Liver (tissue), 3 donors: ENCODE data around the gene ABLIM3.

ENCODE experiments used
- RXRA ChIP-seq, 2 donors: IDR thresholded peaks; 2 replicates each; pipeline ENCODE4 v1.6.1; 2017 to 2018; ENCODE audit warnings: antibody characterized with exemption in 2 of 2, mild to moderate bottlenecking in 1 of 2
- SP1 ChIP-seq: IDR thresholded peaks from 2 replicates; pipeline ENCODE4 v1.6.1; 2018; ENCODE audit warnings: antibody characterized with exemption, mild to moderate bottlenecking
- TF ChIP-seq, protein P1 (sequence below): fragments of 150-350 bp; IDR thresholded peaks from 2 replicates; pipeline ENCODE4 v1.5.1; 2017; ENCODE audit warnings: improper control_type of control experiment, low read depth, low read length; ENCODE audit not compliant: missing input control
- TF ChIP-seq, protein P2 (sequence below): IDR thresholded peaks from 2 replicates; pipeline ENCODE4 v1.6.1; 2016; ENCODE audit warnings: antibody characterized with exemption, mild to moderate bottlenecking
- donor health status: healthy.
- donor health status: healthy.

DNA sequence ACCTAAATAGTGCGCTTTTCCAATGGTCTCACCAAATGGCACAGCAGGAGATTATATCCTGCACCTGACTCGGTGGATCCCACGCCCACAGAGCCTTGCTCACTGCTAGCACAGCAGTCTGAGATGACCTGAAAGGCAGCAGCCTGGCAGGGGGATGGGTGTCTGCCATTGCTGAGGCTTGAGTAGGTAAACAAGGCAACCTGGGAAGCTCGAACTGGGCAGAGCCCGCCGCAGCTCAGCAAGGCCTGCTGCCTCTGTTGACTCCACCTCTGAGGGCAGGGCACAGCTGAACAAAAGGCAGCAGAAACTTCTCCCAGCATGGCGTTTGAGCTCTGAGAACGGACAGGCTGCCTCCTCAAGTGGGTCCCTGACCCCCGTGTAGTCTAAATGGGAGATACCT is 18.1 kb upstream of the ABLIM3 start:
- TF ChIP-seq SP1, result no peak
- TF ChIP-seq, protein P1, sequence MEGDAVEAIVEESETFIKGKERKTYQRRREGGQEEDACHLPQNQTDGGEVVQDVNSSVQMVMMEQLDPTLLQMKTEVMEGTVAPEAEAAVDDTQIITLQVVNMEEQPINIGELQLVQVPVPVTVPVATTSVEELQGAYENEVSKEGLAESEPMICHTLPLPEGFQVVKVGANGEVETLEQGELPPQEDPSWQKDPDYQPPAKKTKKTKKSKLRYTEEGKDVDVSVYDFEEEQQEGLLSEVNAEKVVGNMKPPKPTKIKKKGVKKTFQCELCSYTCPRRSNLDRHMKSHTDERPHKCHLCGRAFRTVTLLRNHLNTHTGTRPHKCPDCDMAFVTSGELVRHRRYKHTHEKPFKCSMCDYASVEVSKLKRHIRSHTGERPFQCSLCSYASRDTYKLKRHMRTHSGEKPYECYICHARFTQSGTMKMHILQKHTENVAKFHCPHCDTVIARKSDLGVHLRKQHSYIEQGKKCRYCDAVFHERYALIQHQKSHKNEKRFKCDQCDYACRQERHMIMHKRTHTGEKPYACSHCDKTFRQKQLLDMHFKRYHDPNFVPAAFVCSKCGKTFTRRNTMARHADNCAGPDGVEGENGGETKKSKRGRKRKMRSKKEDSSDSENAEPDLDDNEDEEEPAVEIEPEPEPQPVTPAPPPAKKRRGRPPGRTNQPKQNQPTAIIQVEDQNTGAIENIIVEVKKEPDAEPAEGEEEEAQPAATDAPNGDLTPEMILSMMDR, result no peak
- TF ChIP-seq RXRA (IDR thresholded peaks at IDR 0.05), result no peak
- TF ChIP-seq, protein P2, sequence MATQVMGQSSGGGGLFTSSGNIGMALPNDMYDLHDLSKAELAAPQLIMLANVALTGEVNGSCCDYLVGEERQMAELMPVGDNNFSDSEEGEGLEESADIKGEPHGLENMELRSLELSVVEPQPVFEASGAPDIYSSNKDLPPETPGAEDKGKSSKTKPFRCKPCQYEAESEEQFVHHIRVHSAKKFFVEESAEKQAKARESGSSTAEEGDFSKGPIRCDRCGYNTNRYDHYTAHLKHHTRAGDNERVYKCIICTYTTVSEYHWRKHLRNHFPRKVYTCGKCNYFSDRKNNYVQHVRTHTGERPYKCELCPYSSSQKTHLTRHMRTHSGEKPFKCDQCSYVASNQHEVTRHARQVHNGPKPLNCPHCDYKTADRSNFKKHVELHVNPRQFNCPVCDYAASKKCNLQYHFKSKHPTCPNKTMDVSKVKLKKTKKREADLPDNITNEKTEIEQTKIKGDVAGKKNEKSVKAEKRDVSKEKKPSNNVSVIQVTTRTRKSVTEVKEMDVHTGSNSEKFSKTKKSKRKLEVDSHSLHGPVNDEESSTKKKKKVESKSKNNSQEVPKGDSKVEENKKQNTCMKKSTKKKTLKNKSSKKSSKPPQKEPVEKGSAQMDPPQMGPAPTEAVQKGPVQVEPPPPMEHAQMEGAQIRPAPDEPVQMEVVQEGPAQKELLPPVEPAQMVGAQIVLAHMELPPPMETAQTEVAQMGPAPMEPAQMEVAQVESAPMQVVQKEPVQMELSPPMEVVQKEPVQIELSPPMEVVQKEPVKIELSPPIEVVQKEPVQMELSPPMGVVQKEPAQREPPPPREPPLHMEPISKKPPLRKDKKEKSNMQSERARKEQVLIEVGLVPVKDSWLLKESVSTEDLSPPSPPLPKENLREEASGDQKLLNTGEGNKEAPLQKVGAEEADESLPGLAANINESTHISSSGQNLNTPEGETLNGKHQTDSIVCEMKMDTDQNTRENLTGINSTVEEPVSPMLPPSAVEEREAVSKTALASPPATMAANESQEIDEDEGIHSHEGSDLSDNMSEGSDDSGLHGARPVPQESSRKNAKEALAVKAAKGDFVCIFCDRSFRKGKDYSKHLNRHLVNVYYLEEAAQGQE, result no peak
